Measurements from ENCODE around the gene SNX33.
A peak's percentile ranks its signal among the peaks of the same experiment; 100 is the strongest.

Gene SNX33

DNA sequence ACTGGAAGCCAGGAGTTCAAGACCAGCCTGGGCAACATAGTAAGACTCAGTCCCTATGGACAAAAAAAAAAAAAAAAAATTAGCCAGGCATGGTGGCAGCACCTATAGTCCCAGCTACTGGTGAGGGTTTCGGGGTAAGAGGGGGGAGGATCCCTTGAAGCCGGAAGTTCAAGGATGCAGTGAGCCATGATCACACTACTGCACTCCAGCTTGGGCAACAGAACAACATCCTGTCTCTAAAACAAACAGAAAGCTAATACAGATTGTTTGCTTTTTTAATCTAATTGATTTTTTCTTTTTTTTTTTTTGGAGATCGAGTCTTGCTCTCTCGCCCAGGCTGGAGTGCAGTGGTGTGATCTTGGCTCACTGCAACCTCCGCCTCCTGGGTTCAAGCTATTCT, 6.1 kb upstream of the SNX33 start:
- no peak for DNase-seq

DNA sequence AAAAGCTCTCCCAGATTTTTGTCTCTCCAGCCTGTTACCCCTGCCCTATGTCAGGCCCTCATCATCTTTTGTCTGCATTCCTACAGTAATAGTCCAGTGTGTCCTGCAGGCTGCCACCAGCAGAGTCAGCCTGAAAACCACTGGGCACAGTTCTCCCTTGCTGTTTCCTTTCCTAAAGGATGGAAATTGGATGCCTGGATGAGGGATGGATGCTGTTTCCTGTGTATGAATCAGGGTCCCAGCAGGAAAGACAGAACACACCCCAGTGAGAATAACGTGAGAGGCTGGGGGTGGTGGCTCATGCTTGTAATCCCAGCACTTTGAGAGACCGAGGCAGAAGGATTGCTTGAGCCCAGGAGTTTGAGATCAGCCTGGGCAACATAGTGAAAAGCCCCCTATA, 3.3 kb upstream of the SNX33 start:
- DNase-seq = no peak

DNA sequence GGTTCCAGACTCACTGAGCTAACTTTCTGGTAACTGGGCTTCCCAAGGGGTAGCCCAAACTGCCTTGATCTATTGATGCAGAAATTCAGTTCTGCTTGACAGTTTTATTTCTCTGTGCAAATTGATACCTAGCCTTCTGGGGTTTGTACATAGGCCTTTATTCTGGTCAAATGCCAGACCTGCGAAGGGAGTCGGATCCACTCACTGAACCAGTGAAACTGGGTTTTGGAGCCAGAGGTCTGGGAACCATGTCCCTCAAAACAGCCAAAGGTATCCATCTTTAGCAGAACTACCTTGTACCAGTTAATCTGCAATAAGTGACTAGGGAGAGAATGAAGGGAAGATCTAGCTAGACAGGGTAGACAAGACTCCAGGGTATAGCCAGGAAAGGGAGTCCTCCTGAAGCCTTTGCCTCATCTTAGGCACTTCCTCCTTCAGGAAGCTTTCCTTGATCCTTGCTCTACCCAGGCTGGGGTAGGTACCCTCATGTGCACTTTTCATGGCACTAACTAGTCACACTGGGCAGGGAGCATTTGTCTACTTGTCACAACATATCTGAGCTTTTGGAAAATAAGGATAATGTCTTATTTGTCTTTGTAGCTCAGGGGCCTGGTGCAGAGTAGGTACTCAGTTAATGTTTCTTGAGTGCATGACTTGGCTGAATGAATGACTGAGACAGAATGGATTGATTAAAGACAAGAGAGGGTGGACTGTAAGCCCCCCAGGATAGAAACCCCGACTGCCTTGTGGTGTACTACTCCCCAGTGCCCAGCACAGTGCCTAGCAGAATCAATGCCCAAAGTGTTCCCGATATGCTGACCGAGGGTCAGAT, 1.4 kb upstream of the SNX33 start:
- no peak for DNase-seq

DNA sequence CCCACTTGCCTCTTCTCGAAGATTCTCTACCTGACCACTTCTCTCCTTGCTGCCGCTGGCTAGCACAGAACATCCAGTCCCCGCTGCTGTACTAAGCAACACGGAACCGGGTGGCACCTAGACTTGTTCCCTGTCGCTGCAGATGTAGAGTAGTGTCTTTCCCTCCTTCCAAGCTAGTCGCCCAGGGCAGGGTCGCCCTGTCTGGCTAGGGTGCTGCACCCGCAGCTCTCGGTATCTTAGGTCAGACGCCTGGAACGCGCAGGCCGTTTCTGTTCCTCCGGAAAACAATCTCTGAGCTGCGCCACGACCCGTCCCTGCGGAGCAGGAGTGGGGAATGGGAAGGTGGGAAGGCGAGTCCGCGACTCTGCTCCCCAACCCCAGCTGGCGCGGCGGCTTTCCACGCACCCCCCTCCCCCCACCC, 758 bp upstream of the SNX33 start:
- no peak for DNase-seq

DNA sequence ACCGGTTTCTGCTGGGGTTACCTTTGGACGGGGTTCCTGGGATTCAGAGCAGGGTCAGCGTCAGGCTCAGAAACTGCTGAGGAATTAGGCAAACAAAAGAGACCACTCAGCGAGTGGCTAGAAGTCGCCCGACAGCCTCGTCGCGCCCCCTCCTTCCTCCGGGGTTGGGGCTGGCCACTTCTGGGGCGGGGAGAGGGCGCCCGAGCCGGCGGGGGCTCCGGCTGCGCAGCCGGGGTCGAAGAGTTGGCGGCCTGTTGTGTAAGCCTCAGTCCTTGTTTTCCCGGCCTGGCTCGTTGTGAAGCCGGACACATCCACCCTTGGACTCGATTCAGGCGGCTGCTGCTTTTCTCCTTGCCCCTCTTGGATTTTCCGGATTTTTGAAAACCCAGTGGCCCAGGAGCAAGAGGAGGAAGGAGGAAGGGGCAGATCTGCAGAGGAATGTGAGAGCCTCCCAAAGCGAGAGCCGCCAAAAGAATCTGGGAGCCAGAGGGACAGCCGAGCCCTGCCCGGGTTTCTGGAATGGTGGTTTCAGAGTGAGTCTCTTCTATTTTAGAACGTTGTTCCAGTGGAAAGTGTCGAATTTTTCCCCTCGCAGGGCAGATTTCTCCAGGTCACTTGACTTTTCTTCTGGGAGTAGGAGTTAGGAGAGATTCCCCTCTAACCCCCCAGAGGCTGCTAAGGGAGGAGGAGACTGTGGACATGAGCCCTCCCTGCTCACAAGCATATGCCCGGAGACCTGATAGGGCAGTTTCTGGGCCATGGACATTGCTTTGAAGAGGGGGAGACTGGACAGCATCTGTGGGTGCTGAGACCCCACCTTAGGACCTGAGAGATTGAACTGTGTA, 666 bp downstream of the SNX33 start:
- no peak for DNase-seq

DNA sequence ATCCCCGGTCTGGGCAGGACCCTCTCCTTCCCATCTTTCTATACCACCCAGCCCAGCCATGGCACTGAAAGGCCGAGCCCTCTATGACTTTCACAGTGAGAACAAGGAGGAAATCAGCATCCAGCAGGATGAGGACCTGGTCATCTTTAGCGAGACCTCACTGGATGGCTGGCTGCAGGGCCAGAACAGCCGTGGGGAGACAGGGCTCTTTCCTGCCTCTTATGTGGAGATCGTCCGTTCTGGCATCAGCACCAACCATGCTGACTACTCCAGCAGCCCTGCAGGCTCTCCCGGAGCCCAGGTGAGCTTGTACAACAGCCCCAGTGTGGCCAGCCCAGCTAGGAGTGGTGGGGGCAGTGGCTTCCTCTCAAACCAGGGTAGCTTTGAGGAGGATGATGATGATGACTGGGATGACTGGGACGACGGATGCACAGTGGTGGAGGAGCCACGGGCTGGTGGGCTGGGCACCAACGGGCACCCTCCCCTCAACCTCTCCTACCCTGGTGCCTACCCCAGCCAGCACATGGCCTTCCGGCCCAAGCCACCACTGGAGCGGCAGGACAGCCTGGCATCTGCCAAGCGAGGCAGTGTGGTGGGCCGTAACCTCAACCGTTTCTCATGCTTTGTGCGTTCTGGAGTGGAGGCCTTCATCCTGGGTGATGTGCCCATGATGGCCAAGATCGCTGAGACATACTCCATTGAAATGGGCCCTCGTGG, 1.5 kb downstream of the SNX33 start:
- DNase-seq = no peak

DNA sequence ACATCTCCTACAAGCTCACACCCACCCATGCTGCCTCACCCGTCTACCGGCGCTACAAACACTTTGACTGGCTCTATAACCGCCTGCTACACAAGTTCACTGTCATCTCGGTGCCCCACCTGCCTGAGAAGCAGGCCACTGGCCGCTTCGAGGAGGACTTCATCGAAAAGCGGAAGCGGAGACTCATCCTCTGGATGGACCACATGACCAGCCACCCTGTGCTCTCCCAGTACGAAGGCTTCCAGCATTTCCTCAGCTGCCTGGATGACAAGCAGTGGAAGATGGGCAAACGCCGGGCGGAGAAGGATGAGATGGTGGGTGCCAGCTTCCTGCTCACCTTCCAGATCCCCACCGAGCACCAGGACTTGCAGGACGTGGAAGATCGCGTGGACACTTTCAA, 2.1 kb downstream of the SNX33 start:
- no peak for DNase-seq

DNA sequence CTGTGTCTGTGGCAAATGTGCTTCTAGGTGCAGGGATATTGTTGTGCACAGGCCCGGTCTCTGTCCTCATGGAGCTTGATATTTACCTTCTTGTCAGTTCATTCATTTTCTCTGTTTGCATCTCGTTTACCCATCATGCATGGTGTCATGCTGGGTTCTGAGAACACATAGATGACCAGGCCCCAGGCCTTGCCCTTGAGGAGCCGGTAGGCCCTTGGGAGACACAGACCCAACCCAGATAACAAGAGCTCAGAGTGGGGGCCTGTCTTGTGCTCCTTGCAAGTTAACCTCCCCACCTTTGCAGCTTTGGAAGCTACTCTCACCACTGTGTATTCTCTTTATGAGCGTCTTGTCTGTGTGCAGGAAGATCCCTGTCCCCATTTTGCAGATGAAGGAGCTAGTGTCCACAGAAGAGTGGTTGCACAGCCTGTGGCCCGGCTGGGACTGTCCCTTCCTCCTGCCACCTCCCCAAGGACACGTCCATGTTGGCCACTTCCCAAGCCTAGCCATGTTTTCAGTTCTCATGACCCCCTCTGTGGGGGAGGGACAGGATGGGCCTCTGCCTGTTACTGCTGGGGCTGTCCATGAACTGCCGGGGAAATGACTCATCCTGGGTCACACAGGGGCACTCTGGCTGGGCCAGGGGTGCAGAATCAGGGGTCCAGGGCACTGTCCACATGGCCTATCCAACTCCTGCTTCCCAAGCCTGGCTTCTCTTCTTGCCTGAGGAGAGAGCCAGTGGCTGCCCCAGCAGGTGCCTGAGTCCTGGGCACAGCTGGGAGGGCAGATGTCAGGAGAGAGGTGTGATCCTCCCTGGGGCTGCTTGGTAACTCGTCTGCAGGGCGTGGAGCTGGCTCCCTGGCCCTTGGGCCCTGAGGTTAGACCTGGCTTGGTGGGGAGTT, 3.4 kb downstream of the SNX33 start:
- no peak for DNase-seq

DNA sequence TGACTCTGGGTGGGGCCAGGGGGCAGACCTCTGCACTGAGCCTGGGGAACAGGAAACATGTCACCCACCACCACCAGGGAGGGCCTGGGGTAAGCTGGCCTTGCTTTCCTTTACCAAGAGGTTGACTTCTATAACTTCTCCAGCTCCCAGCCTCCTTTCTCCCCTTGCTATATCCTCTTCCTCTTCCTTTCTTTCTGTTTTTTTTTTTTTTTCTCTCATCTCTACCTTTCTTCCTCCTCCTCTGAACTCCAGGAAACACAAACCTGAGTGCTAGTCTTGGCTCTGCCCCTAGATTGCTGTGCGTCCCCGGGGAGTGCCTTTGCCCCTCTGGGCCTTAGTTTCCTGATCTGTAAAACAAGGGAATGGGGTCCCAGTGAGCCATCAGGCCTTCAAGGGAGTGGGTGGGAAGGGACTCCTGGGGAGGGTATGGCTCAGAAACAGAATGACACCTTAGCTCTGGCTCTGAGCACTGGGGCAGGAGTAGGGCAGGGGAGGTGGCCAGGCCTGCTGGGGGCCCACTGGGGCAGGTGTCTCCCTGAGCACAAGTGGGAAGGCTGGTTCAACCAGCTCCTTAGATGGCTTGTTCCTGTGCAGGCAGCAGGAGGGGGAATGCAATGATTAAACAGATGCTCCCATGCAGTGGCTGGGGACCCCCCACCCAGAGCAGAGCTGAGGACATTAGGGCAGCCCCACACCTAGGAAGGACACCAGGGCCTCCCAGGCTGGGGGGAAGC, 4.3 kb downstream of the SNX33 start:
- no peak for DNase-seq

DNA sequence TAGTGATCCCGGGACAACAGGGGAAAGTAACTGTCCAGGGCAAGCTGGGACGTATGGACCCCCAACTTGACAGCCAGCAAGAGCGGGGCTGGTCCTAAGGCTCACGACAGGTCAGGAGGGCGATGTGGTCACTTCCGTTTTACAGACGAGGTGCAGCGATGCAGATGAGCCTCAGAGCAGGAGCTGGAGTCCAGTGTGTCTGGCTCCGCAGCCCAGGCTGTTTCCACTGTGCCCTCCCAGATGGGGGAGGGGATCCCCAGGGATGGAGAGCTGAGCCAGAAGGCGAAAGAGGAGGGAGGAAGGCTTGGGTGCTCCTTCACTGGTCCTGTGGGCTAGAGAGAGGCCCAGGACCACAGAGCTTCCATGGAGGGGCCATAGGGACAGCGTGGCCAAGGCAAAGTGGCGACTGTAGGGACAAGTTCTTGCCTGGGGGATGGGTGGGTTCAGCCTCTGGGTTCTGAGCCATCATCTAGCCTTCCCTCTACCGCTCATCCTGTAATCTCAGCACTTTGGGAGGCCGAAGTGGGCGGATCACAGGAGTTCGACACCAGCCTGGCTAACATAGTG, 5.7 kb downstream of the SNX33 start:
- DNase-seq = no peak

DNA sequence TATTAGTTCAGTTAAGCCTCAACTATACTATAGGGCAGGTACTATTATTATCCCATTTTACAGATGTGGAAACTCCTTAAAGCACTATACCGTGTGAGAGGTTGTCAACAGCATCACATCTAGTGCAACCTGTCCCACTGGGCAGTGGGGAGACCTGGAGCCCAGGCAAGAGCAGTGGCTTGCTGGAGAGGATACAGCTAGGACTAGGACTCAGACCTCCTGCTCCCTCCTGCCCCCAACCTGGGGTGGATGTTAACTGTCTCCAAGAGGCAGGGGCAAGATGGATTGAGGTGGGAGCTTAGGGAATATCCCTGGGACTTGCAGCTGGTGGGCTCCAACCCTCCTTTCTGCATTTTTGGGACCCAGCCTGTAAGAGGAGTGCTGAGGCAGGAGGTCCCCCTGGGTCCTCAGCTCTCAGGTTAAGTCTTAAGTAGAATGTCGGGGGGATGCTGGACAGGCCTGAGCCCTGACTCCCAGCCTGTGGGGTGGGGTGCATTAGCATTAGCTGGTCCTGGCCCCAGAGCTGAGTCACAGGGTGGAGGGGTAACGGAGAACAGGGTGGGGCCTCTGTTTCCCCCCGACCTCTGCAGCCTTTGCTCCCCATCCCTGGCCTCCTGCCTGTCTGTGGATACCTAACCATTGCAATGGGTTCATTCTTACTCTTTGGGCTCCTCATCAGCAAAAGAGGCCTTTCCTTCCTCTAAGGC, 6.6 kb downstream of the SNX33 start:
- DNase-seq = no peak

DNA sequence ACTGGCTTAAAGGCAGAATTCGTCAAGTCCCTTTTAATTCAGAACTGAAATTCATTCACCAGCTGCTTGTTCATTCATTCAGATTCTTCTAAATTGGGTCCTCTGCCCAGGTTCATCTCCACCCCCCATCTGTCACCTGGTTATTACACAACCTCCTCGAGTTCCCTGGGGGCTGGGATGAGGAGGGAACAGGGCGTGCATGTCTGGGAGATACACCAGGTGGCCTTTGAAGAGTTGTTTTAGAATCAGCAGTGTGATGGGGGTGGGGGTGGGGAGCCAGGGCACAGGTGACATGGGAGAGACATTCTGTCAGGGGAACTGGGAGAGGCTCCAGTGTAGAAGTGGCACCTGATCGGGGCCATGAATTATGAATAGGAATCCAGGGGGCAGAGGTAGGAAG, 8.2 kb downstream of the SNX33 start:
- DNase-seq = peak; percentile 56

DNA sequence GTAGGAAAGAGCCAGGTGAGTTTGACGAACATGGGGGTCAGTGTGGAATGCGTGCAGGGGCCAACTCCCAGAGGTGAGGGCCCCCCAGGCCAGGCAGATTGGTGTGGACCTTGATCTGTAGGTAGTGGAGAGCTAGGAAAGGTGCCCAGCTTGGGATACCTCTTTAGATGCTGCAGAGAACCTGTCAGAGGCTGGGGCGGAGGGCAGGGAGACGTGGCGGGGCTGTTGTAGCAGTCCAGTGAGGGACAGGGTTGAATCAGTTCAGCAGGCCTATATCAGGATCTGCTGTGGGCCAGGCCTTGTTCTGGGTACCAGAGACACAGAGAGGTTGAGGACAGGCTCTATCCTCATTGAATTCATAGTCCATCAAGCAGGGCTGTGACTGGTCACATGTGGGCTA, 8.6 kb downstream of the SNX33 start:
- DNase-seq = no peak

DNA sequence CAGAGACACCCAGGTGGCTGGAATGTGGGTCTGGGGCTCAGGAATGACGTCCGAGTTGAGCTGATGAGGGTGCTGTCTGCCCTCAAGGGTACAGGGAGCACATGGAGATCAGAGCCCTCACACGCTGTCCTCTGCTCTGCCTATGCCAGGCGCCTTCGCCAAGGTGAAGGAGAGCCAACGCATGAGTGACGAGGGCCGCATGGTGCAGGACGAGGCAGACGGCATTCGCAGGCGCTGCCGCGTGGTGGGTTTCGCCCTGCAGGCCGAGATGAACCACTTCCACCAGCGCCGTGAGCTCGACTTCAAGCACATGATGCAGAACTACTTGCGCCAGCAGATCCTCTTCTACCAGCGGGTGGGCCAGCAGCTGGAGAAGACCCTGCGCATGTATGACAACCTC, 9.1 kb downstream of the SNX33 start:
- DNase-seq = no peak

DNA sequence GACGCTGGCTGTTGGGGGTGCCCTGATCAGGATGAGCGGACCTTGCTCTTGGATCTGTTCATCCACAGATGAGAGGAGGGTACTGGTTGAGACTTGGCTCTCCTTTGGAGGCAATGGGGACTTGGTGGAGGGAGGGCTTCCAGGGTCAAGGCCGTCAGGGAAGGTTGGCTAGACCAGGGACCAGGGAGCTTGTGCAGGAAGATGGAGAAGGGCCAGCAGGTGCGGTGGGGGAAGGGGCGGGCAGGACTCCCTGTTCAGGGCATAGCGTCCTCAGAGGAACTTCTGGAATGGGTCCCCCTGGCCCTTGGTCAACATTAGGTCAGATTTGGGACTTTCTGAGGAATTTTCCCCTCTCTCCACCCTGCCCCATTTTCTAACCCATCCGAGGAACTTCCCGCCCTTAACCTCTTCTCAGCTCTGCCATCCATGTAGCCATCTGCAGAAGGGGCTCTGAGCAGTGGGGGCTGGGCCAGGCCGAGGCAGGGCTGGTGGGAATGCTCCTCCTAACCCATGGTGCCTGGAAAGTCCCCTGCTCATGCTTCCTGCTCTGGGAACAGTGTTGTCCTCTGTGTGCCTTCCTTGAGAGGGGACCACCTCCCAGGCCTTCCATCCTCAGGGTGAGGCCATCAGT, 11.5 kb downstream of the SNX33 start:
- DNase-seq = no peak

DNA sequence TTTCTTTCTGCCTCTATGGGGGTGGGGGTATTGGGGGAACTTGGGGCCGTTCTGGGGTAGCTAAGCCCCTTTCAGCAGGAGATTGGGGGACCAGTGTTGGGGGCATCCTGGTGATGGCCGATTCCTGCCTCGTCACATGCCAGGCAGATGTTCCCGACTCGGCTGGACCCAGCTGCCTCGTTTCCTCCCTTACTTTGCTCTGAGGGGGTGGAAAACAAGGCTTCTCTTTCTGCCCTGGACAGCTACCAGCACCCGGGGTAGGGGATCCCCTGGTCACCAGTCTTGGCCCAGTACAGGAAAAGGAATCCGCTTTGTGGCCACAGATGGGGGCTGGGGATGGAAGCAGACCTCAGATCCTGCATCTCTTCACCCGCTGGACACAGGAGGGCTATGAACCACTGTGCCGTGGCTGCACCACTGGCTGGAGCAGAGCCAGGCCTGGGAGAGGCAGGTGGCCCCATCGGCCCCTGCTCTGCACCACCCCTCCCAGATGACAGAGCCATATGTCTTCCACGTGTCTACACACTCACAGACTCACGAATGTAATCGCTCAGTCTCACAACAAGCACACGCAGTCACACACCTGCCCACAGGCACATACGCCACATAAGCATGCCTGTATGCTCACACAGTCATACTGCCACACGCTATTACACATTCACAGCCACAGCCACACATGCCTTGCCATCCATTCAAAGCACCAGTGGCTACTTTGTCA, 12.4 kb downstream of the SNX33 start:
- no peak for DNase-seq

DNA sequence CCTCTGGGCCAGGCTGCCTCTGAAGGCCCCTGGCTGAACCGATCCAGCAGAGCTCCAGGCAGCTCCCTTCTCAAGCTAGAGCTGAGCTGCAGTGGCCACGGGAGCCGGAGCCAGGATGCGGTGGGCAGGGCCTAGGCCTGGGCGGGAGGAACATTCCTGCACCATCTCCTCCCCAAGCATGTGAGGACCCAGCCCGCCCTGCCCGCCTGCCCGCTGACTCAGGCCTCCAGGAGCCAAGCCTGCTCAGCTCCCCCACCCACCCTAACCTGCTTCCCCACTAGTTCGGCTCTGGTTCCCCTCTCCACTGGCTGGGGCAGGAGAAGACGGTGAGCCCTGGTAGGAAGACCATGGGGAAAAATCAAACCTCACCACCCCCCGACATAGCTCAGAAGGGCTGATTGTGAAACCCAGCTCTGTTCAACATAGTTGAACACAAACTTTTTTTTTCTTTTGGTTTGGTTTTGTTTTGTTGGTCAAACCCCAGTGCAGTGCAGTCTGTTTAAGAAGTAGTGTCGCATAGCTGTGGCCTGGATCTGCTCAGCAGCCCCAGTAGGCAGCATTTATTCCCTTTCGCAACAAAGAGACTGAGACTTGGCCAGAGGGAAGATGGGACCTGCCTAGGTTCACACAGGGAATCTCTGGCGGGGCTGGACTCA, 13.5 kb downstream of the SNX33 start:
- DNase-seq = no peak

DNA sequence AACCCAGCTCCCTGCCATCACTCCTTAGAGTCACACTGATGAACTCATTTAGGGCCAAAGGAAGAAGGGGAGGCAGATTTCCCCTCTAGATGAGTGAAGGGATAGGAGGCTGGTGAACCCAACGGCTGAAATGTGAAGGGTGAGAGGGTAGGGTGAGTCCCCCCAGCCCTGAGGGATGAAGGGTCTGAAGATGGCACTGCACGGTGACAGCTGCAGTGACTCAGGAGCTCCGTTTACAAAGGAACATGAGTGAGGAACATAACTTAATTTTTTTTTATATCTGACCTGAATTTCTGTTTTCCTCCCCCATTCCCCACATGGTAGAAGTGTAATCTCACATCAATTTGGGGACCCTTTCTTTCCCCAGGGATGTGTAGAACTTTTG, 14.0 kb downstream of the SNX33 start:
- no peak for DNase-seq

Data from NCI-H510A (cell line).